Central memory CD4-positive, alpha-beta T cell (primary cell): ENCODE results near the gene EIF4G1.

Source experiments
- DNase-seq: peaks from one replicate; pipeline ENCODE4 v3.0.0; 2022

The EIF4G1 gene

GRCh38 chr3:184372911-184373310 is 58.5 kb downstream of the EIF4G1 start:
- no peak for DNase-seq

DNA sequence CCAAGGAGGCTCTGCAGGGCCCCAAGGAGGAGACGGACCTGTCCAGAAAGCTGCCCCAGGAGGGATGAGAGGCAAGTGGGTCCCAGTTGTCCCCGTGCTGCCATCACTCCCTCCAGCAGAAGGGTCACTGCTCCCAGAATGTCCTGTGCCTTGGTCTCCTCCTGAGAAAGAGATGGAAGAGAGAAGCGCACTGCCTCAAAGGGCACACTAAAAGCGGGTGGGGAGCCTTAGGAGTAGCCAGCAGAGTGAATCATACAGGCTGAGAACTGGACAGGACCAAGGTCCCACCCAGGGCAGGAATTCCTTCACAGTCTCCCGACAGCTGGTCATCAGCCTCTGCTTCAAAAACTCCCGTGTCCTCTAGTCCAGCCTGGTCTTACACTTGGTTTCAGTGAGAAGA is 59.0 kb downstream of the EIF4G1 start:
- DNase-seq, result no peak

- no peak for DNase-seq
Observed at GRCh38 chr3:184375747-184376461, 61.5 kb downstream of the EIF4G1 start.

- no peak for DNase-seq
Observed at GRCh38 chr3:184377374-184377773, 63.0 kb downstream of the EIF4G1 start.

GRCh38 chr3:184377882-184378445 is 63.6 kb downstream of the EIF4G1 start, which contains the start of gene THPO:
Gene THPO (minus strand): TSS chr3:184378207. CDS start chr3:184376259, 1,948 bp downstream.
- no peak for DNase-seq

GRCh38 chr3:184378651-184379357 is 64.4 kb downstream of the EIF4G1 start:
- no peak for DNase-seq

DNA sequence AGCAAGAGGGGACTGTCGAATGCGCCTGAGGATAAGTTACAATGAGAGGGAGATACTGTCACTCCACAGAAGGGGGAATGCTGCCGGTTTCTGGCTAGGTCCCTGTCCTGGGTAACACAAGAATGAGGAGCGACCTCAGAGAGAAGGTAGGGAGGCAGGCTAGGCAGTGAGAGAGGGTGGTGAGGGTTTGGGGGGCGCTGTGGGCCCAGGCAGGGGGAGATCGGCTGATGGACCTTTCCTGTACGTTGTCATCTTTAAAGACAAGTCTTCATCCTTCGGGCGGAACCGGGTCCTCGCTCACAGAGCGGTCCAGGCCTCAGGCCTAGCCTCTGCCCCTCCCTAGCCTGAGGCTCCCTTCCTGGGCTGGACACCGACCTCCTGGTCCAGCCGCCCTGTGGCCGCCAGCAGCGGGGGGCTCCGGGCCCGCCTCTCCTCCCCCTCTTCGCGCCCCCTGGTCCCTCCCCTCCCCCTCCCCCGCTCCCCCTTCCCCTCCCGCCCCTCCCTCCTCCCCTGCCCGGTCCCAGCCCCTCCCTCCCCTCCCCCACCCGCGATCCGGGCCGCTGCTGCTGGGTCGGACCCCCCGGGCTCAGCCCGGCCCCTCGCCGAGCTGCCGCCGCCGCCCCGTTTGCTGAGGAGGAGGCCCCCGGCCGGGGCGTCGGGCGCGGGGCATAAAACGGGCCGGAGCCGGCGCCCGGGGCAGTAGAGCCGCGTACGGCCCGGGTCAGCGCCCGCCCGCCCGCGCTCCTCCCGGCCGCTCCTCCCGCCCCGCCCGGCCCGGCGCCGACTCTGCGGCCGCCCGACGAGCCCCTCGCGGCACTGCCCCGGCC is 65.2 kb downstream of the EIF4G1 start, which contains the start of gene CHRD:
Gene CHRD, plus strand, starts transcription at position 697 of the 827 bp plus-strand sequence. CDS start 265 bp downstream, outside the sequence.
- no peak for DNase-seq

DNA sequence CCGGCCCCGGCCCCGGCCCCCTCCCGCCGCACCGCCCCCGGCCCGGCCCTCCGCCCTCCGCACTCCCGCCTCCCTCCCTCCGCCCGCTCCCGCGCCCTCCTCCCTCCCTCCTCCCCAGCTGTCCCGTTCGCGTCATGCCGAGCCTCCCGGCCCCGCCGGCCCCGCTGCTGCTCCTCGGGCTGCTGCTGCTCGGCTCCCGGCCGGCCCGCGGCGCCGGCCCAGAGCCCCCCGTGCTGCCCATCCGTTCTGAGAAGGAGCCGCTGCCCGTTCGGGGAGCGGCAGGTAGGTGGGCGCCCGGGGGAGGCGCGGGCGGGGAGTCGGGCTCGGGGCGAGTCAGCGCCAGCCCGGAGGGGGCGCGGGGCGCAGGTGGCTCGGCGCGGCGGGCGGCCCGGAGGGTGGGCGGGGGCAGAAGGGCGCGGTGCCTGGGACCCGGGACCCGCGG is 65.8 kb downstream of the EIF4G1 start:
- no peak for DNase-seq

GRCh38 chr3:184380627-184381260 is 66.3 kb downstream of the EIF4G1 start:
- DNase-seq, result no peak

GRCh38 chr3:184381261-184382224 is 67.1 kb downstream of the EIF4G1 start:
- DNase-seq, result no peak

GRCh38 chr3:184382326-184383032 is 68.1 kb downstream of the EIF4G1 start:
- no peak for DNase-seq

- no peak for DNase-seq
Observed at GRCh38 chr3:184383033-184383740, 68.8 kb downstream of the EIF4G1 start.

- no peak for DNase-seq
Observed at GRCh38 chr3:184384342-184384741, 69.9 kb downstream of the EIF4G1 start.
